Mesodermal cell (in vitro differentiated cells): ENCODE measurements around the gene DPY19L2.
"Not testable (repeated sequence)": the region's sequence is repeated elsewhere in the genome, so short reads cannot be mapped to it uniquely, and the experiment has no call there.

ENCODE experiments used
- H3K27ac ChIP-seq: 2 replicates; pipeline ENCODE4 v1.7.0; 2013; ENCODE audit warnings: mild to moderate bottlenecking, low read depth, low read length, moderate library complexity; ENCODE audit not compliant: severe bottlenecking
- H3K36me3 ChIP-seq: 2 replicates; pipeline ENCODE4 v1.7.1; 2013; ENCODE audit warnings: mild to moderate bottlenecking, low read length, moderate library complexity; ENCODE audit not compliant: control insufficient read depth, insufficient read depth
- H3K4me1 ChIP-seq: one replicate; pipeline ENCODE4 v1.7.1; 2013; ENCODE audit warnings: mild to moderate bottlenecking, low read length; ENCODE audit not compliant: insufficient read depth, control insufficient read depth, poor library complexity, severe bottlenecking
- H3K4me3 ChIP-seq: 2 replicates; pipeline ENCODE4 v1.7.0; 2013; ENCODE audit warnings: low read length, control low read depth, mild to moderate bottlenecking; ENCODE audit not compliant: insufficient read depth, poor library complexity, severe bottlenecking; ENCODE audit errors: extremely low read depth
- H3K9me3 ChIP-seq: 2 replicates; pipeline ENCODE4 v1.7.1; 2013; ENCODE audit warnings: mild to moderate bottlenecking, low read length, moderate library complexity; ENCODE audit not compliant: control insufficient read depth
- WGBS, 2 experiments: methylation state at CpG; one replicate each; pipeline ENCODE4 v1.1.5; 2013; ENCODE audit warnings: missing lambda C conversion rate in 2 of 2; ENCODE audit not compliant: insufficient coverage in 2 of 2; 5-methylcytosine and 5-hydroxymethylcytosine counted together

Gene DPY19L2

DNA sequence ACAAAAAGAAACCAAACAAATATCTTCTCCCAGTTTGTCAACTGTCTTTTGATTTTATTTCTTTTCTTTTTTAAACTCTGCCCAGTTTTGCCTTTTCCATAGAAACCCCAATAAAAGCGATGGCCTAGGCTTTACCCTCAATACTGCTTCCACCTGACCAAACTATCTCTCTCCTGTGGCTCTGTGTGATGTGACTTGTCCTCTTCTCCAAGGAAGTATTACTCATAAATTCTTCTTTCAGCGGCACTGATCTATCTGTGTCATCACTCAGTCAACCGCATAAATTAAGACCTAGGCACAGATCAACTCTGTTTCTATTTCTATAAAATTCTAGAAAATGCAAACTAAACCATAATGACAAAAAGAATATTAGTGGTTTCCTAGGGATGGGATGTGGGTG lies 9.8 kb downstream of the DPY19L2 start:
- H3K36me3 ChIP-seq, H3K9me3 ChIP-seq, H3K27ac ChIP-seq, H3K4me1 ChIP-seq, H3K4me3 ChIP-seq: not testable (repeated sequence)
- WGBS, 2 experiments = 50 to 57% methylated on average over 1 of the region's 3 CpGs

DNA sequence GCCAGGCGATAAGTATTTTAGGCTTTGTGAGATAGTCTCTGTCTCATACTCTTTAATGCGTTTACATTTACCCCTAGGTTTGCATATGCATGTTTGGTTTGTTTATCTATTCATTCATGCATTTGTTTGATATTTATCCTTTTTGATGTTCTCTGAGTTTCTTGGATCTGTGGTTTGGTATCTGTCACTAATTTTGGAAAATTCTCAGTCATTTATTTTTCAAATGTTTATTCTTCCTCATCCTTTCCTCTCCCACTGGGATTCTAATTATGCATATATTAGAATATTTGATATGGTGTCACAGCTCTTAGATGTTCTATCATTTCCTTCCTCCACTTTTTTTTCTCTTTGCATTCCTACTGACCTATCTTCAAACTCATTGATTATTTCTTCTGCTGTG lies 11.9 kb downstream of the DPY19L2 start:
- H3K4me3 ChIP-seq, H3K9me3 ChIP-seq, H3K36me3 ChIP-seq, H3K27ac ChIP-seq, H3K4me1 ChIP-seq: not testable (repeated sequence)
- WGBS, 2 experiments = no CpG with 5 or more reads among the region's 2 CpGs

- H3K4me3 ChIP-seq, H3K9me3 ChIP-seq, H3K27ac ChIP-seq, H3K36me3 ChIP-seq, H3K4me1 ChIP-seq: not testable (repeated sequence)
- no CpG with 5 or more reads among the region's 5 CpGs for whole genome bisulfite sequencing, 2 experiments
These were observed 12.6 kb downstream of the DPY19L2 start for GRCh38 chr12:63655543-63656257.

GRCh38 chr12:63654481-63654880 lies 13.8 kb downstream of the DPY19L2 start:
- H3K36me3 ChIP-seq, H3K4me3 ChIP-seq, H3K4me1 ChIP-seq, H3K27ac ChIP-seq, H3K9me3 ChIP-seq: not testable (repeated sequence)
- no CpG with 5 or more reads among the region's 5 CpGs for WGBS, 2 experiments

GRCh38 chr12:63649517-63649916 lies 18.8 kb downstream of the DPY19L2 start:
- H3K36me3 ChIP-seq, H3K4me1 ChIP-seq, H3K27ac ChIP-seq, H3K9me3 ChIP-seq, H3K4me3 ChIP-seq: not testable (repeated sequence)
- 88% methylated on average over 1 of the region's 1 CpG; no CpG with 5 or more reads in 1 of the 2 experiments for WGBS, 2 experiments

DNA sequence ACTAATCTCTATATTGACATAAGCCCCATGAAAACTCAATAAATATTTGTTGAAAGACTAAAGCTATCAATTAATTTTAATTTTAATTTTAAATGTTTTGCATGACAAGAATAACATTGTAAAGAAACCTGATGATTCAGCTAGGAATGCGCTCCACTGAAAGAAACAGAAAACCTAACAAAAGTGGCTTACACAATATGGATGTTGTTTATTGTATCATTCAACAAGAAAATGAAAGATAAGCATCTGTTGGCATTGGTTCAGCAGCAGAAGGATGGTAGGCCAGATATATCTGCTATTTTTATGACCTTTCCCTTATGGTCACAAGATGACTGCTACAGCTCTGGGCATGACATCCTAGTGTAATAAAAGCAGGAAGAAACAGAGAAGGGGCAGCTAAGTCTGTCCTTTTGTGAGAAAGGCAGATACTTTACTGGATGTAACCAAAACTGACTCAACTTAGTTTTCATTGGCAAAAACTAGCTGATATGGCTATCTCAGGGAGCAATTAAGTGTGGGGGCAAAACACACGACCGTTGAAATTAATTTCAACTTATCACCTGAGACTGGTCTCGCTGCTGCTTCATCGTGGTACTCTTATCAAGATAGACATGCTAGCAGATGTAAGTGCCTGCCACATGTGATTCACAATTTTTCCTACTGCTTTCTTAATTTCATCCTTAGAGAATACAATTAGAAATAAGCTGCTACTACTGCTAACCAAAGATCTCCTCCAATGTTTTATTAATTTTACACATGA lies 24.7 kb downstream of the DPY19L2 start:
- H3K4me3 ChIP-seq, H3K27ac ChIP-seq, H3K4me1 ChIP-seq, H3K36me3 ChIP-seq, H3K9me3 ChIP-seq: not testable (repeated sequence)
- WGBS, 2 experiments = 79 to 87% methylated on average over 3 to 4 of the region's 5 CpGs

DNA sequence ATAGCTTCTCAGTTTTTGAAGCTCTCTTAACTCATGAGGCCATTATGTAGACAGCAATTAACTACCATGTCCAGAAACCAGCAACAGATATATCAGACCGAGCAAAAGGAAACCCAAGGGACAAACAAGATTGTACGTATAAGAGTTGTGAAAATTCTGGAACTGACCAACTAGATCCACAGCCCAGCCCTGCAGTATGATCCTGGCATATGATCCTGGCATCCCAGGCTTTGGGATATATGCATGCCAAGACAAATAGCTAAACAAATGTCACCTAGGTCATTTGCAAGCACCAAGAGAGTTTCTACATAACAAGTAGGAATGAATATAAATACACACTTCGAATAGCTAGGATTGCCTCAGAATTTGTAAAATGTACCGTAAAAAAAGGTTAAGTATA lies 44.0 kb downstream of the DPY19L2 start:
- H3K36me3 ChIP-seq, H3K9me3 ChIP-seq, H3K4me1 ChIP-seq, H3K27ac ChIP-seq, H3K4me3 ChIP-seq: not testable (repeated sequence)
- no CpG with 5 or more reads among the region's 4 CpGs for WGBS, 2 experiments

GRCh38 chr12:63615544-63615943 lies 52.7 kb downstream of the DPY19L2 start:
- not testable (repeated sequence) for H3K9me3 ChIP-seq, H3K4me3 ChIP-seq, H3K27ac ChIP-seq, H3K36me3 ChIP-seq, H3K4me1 ChIP-seq
- no CpG with 5 or more reads among the region's 1 CpG for WGBS, 2 experiments

- H3K4me1 ChIP-seq, H3K27ac ChIP-seq, H3K9me3 ChIP-seq, H3K36me3 ChIP-seq, H3K4me3 ChIP-seq: not testable (repeated sequence)
- no CpG with 5 or more reads among the region's 2 CpGs for WGBS, 2 experiments
These were observed 57.0 kb downstream of the DPY19L2 start for GRCh38 chr12:63611285-63611684.

DNA sequence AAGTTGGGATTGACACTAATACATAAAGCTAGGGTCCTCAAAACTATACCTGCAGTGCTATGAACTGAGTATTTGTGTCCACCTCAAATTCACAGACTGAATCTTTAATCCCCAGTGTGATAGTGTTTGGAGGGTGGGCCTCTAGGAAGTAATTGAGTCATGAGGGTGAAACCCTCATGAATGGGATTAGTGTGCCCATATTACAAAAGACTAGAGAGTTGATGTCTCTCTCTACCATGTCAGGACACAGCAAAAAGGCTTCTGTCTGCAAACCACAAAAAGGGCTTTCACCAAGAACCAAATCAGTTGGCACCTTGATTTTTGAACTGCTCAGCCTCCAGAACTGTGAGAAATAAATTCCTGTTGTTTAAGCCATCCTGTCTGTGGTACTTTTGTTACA lies 59.0 kb downstream of the DPY19L2 start:
- H3K36me3 ChIP-seq, H3K4me3 ChIP-seq, H3K27ac ChIP-seq, H3K4me1 ChIP-seq, H3K9me3 ChIP-seq: not testable (repeated sequence)

DNA sequence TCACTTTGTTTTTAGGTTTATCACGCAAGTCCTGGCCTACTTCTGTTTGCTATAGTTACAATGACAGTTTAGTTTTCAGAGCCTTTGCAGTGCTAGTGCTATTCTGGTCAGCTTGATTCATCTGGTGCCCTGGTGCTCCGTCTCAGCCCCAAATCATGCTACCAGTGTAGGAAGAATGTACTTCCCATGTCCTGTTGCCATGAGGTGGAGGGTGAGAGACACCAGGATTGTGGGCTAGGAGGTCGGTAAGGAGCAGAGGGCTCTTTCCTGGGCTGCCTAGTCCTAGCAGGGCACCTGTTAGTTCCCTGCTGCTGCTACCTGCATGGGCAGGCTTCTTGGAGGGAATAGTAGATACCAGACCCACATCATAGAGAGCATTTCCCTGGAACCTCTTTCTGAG lies 63.3 kb downstream of the DPY19L2 start:
- H3K27ac ChIP-seq, H3K36me3 ChIP-seq, H3K4me3 ChIP-seq, H3K9me3 ChIP-seq, H3K4me1 ChIP-seq: not testable (repeated sequence)
- 82 to 100% methylated on average over 1 to 2 of the region's 3 CpGs for WGBS, 2 experiments
